Activated naive CD8-positive, alpha-beta T cell (primary cell): ENCODE results near the gene EARS2.
"Not testable (repeated sequence)": the region's sequence is repeated elsewhere in the genome, so short reads cannot be mapped to it uniquely, and the experiment has no call there.

ENCODE experiments used
- H3K27ac Mint-ChIP-seq: one replicate; pipeline ENCODE4 v1.8.0; 2021; ENCODE audit warnings: mixed read lengths
- H3K27me3 Mint-ChIP-seq: one replicate; pipeline ENCODE4 v1.8.0; 2021; ENCODE audit warnings: mixed read lengths
- H3K36me3 Mint-ChIP-seq: one replicate; pipeline ENCODE4 v1.8.0; 2021; ENCODE audit warnings: mixed read lengths
- H3K4me1 Mint-ChIP-seq: one replicate; pipeline ENCODE4 v1.8.0; 2021; ENCODE audit warnings: low read depth, mixed read lengths
- H3K4me3 Mint-ChIP-seq: one replicate; pipeline ENCODE4 v1.8.0; 2021; ENCODE audit warnings: mild to moderate bottlenecking, mixed read lengths
- H3K9me3 Mint-ChIP-seq: one replicate; pipeline ENCODE4 v1.8.0; 2021; ENCODE audit warnings: low read depth, mixed read lengths

The EARS2 gene

DNA sequence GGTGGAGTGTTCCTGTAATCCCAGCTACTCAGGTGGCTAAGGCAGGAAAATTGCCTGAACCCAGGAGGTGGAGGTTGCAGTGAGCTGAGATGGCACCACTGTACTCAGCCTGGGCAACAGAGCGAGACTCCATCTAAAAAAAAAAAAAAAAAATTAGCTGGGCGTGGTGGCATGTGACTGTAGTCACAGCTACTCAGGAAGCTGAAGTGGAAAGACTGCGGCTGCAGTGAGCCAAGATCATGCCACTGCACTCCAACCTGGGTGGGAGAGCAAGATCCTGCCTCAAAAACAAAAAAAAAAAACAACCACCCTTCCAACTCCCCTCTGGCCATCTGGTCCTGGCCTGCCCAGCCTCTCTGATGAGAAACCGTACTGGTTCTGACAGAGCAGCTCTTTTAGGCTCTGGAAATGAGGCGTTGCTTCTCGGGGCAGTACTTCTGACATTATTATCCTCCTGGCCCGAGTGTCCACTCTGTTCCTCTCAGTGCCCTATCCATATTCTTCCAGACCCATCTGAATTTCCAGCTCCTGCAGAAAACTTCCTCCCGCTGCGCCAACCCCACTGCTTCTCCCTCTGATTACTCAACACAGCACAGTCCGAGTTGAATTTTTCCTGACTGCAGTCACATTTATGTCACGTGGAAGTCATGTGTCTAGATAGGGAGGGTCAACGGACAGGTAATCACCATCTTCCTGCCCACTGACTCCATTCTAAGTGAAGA is 60.2 kb downstream of the EARS2 start:
- peak overlapping the region; percentile 30 for H3K27ac Mint-ChIP-seq
- H3K9me3 Mint-ChIP-seq = no peaks in the 10 kb centered on the region
- H3K4me1 Mint-ChIP-seq = peaks cover 26% of the 10 kb centered on the region
- no peaks in the 10 kb centered on the region for H3K27me3 Mint-ChIP-seq
- H3K36me3 Mint-ChIP-seq = peaks cover 2% of the 10 kb centered on the region
- no peak overlapping the region for H3K4me3 Mint-ChIP-seq

DNA sequence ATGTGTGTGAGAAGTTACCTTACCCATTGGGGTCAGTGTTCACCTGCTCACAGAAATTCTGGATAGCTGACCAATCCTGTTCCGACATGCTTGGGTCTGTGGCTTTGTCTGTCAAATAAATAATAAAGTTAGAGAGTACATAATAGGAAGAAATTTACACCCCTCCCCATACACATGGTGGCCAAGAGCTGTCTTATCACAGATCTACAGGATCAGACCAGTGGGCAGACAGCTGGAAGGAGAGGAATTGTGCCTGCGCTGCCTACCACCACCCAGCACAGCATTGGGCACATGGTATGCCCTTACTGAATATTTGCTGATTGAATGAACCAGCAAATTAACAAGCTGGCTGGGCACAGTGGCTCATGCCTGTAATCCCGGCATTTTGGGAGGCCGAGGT is 61.5 kb downstream of the EARS2 start:
- no peaks in the 10 kb centered on the region for H3K27me3 Mint-ChIP-seq

DNA sequence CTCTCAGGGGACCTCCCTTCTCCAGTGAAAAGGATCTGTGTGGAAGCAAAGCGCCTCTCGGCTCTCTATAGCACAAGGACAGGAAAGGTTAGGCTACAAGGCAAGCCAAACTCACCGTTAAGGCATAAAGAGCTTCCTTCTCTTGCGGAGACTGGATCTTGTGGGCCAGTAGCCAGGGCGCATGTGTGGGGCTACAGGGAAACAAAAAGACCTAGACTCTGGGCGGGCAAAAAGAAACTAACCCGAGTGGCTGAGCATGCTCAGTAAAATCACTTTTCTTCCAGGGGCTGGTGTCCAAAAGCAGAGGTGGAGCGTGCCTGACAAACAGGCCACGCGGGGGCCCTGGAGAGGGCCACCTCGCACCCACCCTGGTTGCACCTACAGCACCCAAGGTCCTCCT is 63.0 kb downstream of the EARS2 start:
- no peak overlapping the region for H3K27ac Mint-ChIP-seq
- no peak overlapping the region for H3K4me3 Mint-ChIP-seq
- no peaks in the 10 kb centered on the region for H3K9me3 Mint-ChIP-seq
- H3K36me3 Mint-ChIP-seq = peaks cover 4% of the 10 kb centered on the region
- peaks cover 18% of the 10 kb centered on the region for H3K4me1 Mint-ChIP-seq
- no peaks in the 10 kb centered on the region for H3K27me3 Mint-ChIP-seq

More for the DNA sequence above, 61.5 kb downstream of the EARS2 start:
- Mint-ChIP-seq H3K27ac (no peak overlapping the region), H3K4me1 (peaks cover 19% of the 10 kb centered on the region), H3K4me3 (no peak overlapping the region), H3K9me3 (no peaks in the 10 kb centered on the region), H3K36me3 (peaks cover 4% of the 10 kb centered on the region)

GRCh38 chr16:23491490-23492391 is 65.4 kb downstream of the EARS2 start:
- Mint-ChIP-seq H3K9me3 (no peaks in the 10 kb centered on the region), H3K36me3 (peaks cover 4% of the 10 kb centered on the region), H3K27ac (no peak overlapping the region), H3K4me1 (peaks cover 2% of the 10 kb centered on the region), H3K4me3 (no peak overlapping the region), H3K27me3 (no peaks in the 10 kb centered on the region)

DNA sequence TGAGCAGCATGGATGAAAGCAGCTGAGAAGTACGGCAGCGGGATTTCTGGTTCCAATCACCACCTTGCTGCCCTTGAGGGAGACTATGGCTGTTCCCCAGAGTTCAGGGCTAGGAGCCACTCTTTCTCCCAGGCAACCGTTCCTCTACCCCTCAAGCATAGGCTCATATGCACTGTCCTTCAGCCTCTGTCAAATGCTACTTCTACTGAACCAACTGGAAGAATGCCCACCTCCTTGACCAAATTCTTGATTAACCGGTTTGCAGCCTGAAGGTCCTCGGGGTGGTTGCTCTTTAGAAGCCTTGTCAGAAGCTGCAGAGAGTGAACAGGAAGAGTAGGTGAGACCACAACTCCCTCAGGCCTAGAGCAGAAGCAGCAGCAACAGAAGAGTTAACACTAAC is 70.7 kb downstream of the EARS2 start:
- Mint-ChIP-seq H3K9me3 (no peaks in the 10 kb centered on the region), H3K4me1 (no peaks in the 10 kb centered on the region), H3K36me3 (peaks cover 3% of the 10 kb centered on the region), H3K27me3 (no peaks in the 10 kb centered on the region), H3K4me3 (no peak overlapping the region), H3K27ac (no peak overlapping the region)

GRCh38 chr16:23485841-23486240 is 71.3 kb downstream of the EARS2 start:
- Mint-ChIP-seq H3K4me1 (no peaks in the 10 kb centered on the region), H3K4me3 (no peak overlapping the region), H3K27me3 (no peaks in the 10 kb centered on the region), H3K27ac (no peak overlapping the region), H3K9me3 (no peaks in the 10 kb centered on the region), H3K36me3 (peaks cover 2% of the 10 kb centered on the region)

DNA sequence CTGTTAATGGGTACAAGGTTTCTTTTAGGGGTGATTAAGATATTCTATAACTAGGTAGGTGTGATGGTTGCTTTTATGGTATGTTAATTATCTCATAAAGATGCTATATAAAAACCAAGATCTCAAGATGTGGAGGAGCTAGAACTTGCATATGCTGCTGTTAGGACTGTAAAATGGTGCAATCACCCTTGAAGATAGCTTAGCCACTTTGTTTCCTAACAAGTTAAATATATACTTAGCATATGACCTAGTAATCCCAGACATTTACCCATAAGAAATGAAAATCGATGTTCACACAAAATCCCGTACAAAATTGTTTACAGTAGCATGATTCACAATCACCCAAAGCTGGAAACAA is 71.9 kb downstream of the EARS2 start:
- Mint-ChIP-seq H3K4me1 (no peaks in the 10 kb centered on the region), H3K4me3 (no peak overlapping the region), H3K27me3 (no peaks in the 10 kb centered on the region), H3K36me3 (no peaks in the 10 kb centered on the region), H3K27ac (no peak overlapping the region), H3K9me3 (no peaks in the 10 kb centered on the region)

GRCh38 chr16:23484510-23485256 is 72.5 kb downstream of the EARS2 start:
- Mint-ChIP-seq H3K27me3 (no peaks in the 10 kb centered on the region), H3K4me3 (no peak overlapping the region), H3K27ac (no peak overlapping the region), H3K36me3 (no peaks in the 10 kb centered on the region), H3K4me1 (no peaks in the 10 kb centered on the region), H3K9me3 (no peaks in the 10 kb centered on the region)

GRCh38 chr16:23483492-23483891 is 73.7 kb downstream of the EARS2 start:
- H3K9me3 Mint-ChIP-seq, H3K36me3 Mint-ChIP-seq, H3K27ac Mint-ChIP-seq, H3K27me3 Mint-ChIP-seq, H3K4me1 Mint-ChIP-seq, H3K4me3 Mint-ChIP-seq: not testable (repeated sequence)

DNA sequence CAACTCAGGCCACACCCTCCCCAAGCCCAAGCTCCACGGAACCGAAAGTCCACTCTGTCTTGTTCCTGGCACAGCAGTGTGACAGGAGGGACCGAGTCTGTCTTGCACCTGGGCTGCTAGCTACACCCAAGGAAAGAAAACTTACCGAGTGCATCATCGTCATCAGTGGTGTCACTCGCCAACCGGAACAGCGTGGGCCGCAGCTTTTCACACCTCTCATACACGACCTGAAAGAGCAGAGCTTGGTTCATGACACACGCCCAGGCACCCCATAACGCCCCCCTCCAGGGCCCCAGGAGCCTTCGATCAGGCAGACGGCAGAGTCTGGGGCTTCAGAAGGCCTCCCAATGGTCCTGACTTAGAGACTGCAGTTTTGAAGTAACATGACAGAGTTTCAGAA is 74.4 kb downstream of the EARS2 start:
- no peak overlapping the region for H3K4me3 Mint-ChIP-seq
- no peak overlapping the region for H3K27ac Mint-ChIP-seq
- H3K27me3 Mint-ChIP-seq = no peaks in the 10 kb centered on the region
- H3K4me1 Mint-ChIP-seq = no peaks in the 10 kb centered on the region
- peaks cover 3% of the 10 kb centered on the region for H3K36me3 Mint-ChIP-seq
- H3K9me3 Mint-ChIP-seq = no peaks in the 10 kb centered on the region

DNA sequence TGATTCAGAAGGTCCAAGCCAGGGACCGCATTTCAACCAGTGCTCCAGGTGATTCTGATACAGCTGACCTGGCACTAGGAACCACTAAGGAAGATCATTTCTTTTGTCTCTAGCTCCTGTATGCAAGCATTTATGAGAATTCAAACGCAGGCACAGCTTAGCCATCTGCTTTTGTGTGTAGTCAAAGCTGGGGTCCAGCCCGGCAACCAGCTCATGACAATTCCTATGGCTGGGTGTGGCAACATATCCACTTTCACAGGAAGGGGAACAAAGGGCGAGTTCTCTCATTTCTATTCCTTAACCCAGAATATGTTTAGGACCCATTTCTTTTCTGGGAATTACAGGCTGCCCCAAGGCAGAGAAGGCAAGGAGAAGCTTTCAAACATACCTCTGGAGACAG is 76.9 kb downstream of the EARS2 start:
- no peaks in the 10 kb centered on the region for H3K4me1 Mint-ChIP-seq
- H3K36me3 Mint-ChIP-seq = peaks cover 3% of the 10 kb centered on the region
- H3K4me3 Mint-ChIP-seq = no peak overlapping the region
- no peaks in the 10 kb centered on the region for H3K27me3 Mint-ChIP-seq
- no peaks in the 10 kb centered on the region for H3K9me3 Mint-ChIP-seq
- no peak overlapping the region for H3K27ac Mint-ChIP-seq

- Mint-ChIP-seq H3K36me3 (peaks cover 3% of the 10 kb centered on the region), H3K4me1 (no peaks in the 10 kb centered on the region), H3K27me3 (no peaks in the 10 kb centered on the region), H3K4me3 (no peak overlapping the region), H3K27ac (no peak overlapping the region), H3K9me3 (no peaks in the 10 kb centered on the region)
Measured at GRCh38 chr16:23479138-23479537, 78.0 kb downstream of the EARS2 start.

- no peaks in the 10 kb centered on the region for H3K27me3 Mint-ChIP-seq
- H3K4me3 Mint-ChIP-seq = no peak overlapping the region
- H3K27ac Mint-ChIP-seq = peak overlapping the region; percentile 11
- no peaks in the 10 kb centered on the region for H3K9me3 Mint-ChIP-seq
- peaks cover 3% of the 10 kb centered on the region for H3K36me3 Mint-ChIP-seq
- H3K4me1 Mint-ChIP-seq = no peaks in the 10 kb centered on the region
Measured at GRCh38 chr16:23478566-23478965, 78.6 kb downstream of the EARS2 start.

- no peaks in the 10 kb centered on the region for H3K27me3 Mint-ChIP-seq
- H3K27ac Mint-ChIP-seq = no peak overlapping the region
- H3K9me3 Mint-ChIP-seq = no peaks in the 10 kb centered on the region
- peaks cover 3% of the 10 kb centered on the region for H3K36me3 Mint-ChIP-seq
- no peaks in the 10 kb centered on the region for H3K4me1 Mint-ChIP-seq
- no peak overlapping the region for H3K4me3 Mint-ChIP-seq
Measured at GRCh38 chr16:23476289-23476688, 80.9 kb downstream of the EARS2 start.
